Measurements from ENCODE around the gene PDE6D. TPM values are rescaled to one million over a fixed set of nuclear protein-coding genes. Genes with fewer than 3 reads are reported as not detected.
A peak's percentile ranks its signal among the peaks of the same experiment; 100 is the strongest.

The PDE6D gene
- total and polyA plus RNA-seq, 2 of the 13 experiments (the other 11 are each of a cell fraction or from before 2014, with no cell fraction given): 14.1 to 23.2 TPM

GRCh38 chr2:231709981-231710798 is 70.9 kb downstream of the PDE6D start (continued):
- TF ChIP-seq ZBED4 (CRISPR knock-in tag; IDR thresholded peaks at IDR 0.05; ENCODE audit: borderline replicate concordance): peak; percentile 94
- TF ChIP-seq TFE3 (CRISPR knock-in tag; IDR thresholded peaks at IDR 0.05): peak; percentile 88
- peak; percentile 100 for TF ChIP-seq ZSCAN20 (CRISPR knock-in tag; IDR thresholded peaks at IDR 0.05; ENCODE audit: borderline replicate concordance)
- TF ChIP-seq ZNF235 (CRISPR knock-in tag; IDR thresholded peaks at IDR 0.05; ENCODE audit: borderline replicate concordance): peak; percentile 97
- TF ChIP-seq FOXK2 (IDR thresholded peaks at IDR 0.05): no peak
- TF ChIP-seq BATF2 (CRISPR knock-in tag; IDR thresholded peaks at IDR 0.05): peak; percentile 99
- TF ChIP-seq ARID3A (IDR thresholded peaks at IDR 0.05; ENCODE audit: low read depth, low read length): no peak
- peak; percentile 68 for TF ChIP-seq MAZ (IDR thresholded peaks at IDR 0.05; ENCODE audit: borderline replicate concordance, low read depth, low read length)
- TF ChIP-seq MAZ (CRISPR knock-in tag; IDR thresholded peaks at IDR 0.05; ENCODE audit: low read depth): peak; percentile 100
- TF ChIP-seq ATF7-NPFF (CRISPR knock-in tag; IDR thresholded peaks at IDR 0.05; ENCODE audit: low read depth): peak; percentile 100
- peak; percentile 46; the same call in 1 of the 2 replicates for TF ChIP-seq KDM1A (CRISPR knock-in tag; IDR thresholded peaks at IDR 0.05)
- peak; percentile 70; the same call in 1 of the 2 replicates for TF ChIP-seq FOXP4 (CRISPR knock-in tag; IDR thresholded peaks at IDR 0.05)
- TF ChIP-seq PCBP1 (IDR thresholded peaks at IDR 0.05; ENCODE audit: borderline replicate concordance, low read depth, low read length): no peak
- TF ChIP-seq THRA (CRISPR knock-in tag; IDR thresholded peaks at IDR 0.05; ENCODE audit: borderline replicate concordance): peak; percentile 86
